HG03060 (cell line): ENCODE data around the gene FSD1.
"Not testable (repeated sequence)": the region's sequence is repeated elsewhere in the genome, so short reads cannot be mapped to it uniquely, and the experiment has no call there.

Experiments
- ATAC-seq: cut with Tn5 transposase; IDR thresholded peaks from one replicate; pipeline ENCODE4 v1.9.1; 2021; ENCODE audit warnings: low read depth, moderate number of reproducible peaks; ENCODE audit not compliant: unreplicated experiment

FSD1 gene

DNA sequence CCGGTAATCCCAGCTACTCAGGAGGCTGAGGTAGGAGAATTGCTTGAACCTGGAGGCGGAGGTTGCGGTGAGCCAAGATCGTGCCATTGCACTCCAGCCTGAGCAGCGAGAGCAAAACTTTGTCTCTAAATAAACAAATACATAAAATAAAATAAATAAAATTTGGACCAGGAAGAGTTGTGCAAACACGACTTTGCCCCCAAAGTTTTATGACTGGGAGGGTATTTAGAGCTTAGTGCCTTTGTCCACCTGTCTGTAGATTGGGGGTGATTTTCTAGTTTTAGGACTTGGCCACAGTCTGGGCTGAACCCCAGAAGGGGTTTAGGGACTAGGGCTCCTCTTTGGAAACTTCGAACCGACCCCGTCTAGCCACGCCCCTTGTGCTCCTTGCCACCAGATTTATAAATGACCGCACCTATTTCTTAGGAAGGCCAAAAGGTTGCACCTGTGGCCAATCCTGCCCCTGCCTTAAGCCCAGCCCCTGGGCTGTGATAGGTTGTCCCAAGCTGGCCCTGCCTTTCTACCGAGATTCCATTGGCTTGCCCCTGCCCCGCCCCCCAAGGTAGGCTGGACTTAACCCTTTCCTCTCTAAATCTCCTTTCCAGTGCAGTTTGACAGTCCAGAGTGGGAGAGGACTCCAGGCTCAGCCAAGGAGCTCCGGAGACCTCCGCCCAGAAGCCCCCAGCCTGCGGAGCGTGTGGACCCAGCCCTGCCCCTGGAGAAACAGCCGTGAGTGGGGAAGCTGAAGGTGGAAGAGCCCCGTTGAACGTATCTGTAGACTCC is 20.0 kb upstream of the FSD1 start:
- ATAC-seq = no peak

DNA sequence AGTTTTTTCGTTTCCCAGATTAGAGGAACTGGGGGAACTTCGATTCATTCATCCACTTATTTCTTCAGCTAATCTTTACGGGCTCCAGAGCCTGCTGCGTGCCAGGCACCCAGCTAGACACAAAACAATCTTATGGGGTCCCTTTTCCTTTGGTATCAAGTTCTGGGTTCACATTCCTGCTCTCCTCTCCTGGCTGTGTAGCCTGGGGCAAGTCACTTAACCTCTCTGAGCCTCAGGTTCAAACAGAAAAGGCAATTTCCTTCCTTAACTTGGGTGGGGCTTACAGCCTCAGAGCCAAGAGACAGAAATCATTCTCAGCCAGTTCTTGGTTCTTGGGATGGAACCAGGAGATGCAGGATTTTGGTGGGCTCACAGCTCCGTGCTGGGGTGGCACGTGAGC is 19.4 kb upstream of the FSD1 start:
- ATAC-seq = no peak

DNA sequence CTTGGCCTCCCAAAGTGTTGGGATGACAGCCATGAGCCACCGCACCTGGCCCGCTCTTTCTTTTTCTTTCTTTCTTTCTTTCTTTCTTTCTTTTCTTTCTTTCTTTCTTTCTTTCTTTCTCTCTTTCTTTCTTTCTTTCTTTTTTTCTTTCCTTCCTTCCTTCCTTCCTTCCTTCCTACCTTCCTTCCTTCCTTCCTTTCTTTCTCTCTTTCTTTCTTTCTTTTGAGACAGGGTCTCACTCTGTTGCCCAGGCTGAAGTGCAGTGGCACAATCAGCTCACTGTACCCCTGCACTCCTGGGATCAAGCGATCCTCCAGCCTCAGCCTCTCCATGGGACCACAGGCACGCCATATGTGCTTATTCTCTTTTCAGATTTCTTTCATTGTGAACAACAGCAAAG is 18.3 kb upstream of the FSD1 start:
- not testable (repeated sequence) for ATAC-seq

DNA sequence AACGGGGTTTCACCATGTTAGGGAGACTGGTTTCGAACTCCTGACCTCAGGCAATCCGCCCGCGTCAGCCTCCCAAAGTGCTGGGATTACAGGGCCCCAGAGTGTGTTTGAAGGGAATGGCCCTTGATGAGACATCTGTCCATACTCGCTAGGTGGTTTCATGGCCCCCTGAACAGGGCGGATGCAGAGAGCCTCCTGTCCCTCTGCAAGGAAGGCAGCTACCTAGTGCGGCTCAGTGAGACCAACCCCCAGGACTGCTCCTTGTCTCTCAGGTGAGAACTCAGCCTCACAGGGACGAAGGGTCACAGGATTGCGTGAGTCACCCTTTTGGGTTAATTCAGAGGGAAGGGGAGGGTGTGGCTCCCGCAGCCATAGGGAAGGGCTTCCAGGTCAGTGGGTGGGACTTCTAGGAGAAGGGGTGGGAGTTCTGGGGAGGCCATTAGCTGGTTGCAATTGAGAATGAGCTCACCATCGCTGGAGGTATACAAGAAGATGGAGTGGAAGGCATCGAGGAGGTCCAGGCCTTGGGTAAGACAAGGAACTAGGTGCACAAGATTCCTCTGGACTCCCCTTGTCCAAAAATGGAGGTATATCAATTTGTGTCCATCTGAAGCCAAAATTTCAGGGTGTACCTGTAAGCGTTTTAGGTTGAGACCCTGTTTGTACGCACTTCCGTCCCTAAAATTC is 16.2 kb upstream of the FSD1 start:
- ATAC-seq = no peak

- no peak for ATAC-seq
Measured at GRCh38 chr19:4291184-4291732, 13.1 kb upstream of the FSD1 start.

DNA sequence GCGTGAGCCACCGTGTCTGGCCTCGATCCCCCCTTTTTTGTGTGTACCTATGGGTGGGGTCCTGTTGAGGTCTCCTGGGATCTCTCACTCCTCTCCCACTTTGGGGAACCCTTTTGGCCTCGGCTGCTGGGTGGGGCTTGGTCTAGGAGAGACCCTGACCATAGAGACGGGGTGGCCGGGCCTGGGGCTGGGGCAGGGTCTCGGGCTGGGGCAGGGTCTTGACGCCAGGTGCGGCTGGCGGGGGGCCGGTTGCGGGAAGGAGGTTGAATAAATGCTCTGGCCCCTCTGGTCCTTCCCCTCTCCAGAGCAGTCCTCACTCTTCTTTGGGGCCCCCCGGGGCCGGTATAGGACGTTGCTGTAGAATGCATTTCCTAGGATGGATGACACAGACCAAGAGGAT is 11.9 kb upstream of the FSD1 start:
- ATAC-seq = no peak

- no peak for ATAC-seq
Measured at GRCh38 chr19:4294389-4294788, 10.0 kb upstream of the FSD1 start.

DNA sequence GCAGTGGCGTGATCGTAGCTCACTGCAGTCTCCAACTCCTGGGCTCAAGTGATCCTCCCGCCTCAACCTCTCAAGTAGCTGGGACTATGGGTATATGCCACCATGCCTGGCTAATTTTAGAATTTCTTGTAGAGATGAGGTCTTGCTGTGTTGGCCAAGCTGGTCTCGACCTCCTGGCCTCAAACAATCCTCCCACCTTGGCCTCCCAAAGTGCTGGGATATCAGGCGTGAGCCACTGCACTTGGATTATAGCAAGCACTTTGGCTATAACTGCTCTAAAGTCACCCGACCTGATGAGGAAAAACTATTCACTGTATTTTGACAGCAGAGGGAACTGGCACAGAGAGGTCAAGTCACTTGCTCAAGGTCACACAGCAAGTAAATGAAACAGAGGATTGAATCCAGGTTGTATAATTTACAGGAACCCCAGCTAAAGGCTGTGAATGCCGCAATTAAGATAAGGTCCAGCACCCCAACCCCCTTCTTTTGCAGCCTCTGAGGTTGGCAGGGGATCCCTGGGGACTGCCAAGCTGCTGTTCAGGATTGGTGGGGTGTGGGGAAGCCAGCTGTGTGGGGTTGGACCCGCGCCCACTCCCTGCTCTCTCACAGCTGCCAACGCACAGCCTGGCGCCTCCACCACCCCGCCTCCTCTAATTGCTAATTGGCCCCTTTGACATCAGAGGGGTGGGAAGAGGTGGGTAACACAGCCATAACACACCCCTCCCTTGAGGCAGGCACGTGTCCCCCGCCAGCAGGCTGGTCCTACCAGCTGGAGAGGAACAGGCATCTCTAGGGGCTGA is 8.2 kb upstream of the FSD1 start:
- no peak for ATAC-seq

DNA sequence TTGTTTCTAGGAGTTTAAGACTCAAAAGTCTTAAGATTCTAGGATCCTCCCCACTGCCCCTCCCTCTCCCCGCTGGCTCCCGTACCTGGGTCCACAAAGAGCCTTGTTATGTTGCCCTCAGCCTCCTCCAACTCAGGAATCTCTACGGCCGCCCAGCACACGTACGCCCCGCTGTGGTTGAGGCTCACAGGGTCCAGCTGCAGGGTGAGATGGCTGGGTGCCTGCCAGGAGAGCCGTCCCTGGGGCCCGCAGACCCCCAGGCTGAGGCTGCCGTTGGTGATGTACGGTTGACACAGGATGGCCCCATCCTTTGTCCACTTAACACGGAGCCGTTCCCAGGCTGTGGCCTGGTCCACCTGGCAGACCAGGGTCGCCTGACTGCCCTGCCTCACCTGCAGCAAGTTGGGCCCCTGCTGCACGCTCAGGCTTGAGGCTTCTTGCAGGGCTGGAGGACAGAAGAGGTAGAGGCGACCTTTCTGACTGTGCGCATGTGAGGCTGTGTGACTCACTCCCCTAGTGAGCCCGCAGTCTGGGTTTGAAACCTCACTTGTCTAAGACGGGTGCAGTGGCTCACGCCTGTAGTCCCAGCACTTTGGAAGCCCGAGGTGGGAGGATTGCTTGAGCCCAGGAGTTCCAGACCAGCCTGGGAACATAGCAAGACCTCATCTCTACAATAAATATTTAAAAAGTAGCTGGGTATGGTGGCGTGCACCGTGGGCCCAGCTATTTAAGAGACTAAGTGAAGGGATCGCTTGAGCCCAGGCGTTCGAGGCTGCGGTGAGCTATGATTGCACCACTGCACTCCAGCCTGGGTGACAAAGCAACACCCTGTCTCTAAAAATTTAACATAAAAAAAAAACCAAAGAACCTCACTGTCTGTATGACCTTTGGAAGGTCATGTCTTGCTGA is 6.2 kb upstream of the FSD1 start:
- no peak for ATAC-seq

DNA sequence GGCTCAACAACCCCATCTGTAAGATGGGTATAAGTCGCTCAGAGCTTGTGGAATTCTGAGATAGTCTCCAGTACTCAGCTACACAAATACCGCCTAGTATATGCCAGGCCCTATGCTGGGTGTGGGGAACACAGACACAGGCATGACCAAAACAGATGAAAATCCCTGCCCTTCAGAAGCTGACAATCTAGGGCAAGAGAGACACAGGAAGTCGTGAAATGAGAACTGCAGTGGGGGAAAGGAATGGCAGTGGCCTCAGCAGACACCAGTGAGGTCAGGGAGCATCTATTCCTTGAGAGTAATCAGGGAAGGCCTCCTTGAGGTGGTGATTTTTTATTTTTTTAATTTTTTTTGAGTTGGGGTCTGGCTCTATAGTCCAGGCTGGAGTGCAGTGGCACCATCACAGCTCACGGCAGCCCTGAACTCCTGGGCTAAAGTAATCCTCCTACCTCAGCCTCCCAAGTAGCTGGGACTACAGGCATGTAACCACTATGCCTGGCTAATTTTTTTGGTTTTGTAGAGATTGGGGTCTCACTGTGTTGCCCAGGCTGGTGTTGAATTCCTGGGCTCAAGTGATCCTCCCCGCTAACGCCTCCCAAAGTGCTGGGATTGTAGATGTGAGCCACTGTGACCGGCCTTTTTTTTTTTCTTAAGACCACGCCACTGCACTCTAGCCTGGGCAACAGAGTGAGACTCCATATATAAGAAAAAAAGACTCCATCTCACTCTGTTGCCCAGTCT is 5.4 kb upstream of the FSD1 start:
- ATAC-seq = no peak

GRCh38 chr19:4300589-4300988 is 3.8 kb upstream of the FSD1 start:
- ATAC-seq = no peak

- no peak for ATAC-seq
Measured at GRCh38 chr19:4301590-4302242, 2.7 kb upstream of the FSD1 start.

DNA sequence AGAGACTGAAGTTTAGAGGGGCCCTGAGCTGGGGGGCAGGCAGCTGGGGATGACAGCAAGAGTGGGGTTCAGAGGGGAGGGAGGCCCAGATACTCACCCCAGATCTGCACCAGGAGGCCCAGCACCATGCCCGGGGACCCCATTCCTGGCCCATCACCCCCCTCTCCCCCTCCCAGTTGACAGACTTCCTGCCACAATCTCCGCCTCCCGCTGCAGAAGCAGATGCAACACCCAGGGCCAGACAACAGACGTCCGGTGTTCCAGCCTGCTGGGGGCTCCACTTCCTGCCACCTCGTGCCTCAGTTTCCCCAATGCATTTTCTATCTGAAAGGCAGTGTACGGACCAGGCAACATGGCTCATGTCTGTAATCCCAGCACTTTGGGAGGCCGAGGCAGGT is 2.2 kb upstream of the FSD1 start, which contains the start of gene TMIGD2:
Gene TMIGD2 (minus strand): TSS at position 147 of the 398 bp plus-strand sequence. CDS start 4 bp downstream, at position 143.
- no peak for ATAC-seq

DNA sequence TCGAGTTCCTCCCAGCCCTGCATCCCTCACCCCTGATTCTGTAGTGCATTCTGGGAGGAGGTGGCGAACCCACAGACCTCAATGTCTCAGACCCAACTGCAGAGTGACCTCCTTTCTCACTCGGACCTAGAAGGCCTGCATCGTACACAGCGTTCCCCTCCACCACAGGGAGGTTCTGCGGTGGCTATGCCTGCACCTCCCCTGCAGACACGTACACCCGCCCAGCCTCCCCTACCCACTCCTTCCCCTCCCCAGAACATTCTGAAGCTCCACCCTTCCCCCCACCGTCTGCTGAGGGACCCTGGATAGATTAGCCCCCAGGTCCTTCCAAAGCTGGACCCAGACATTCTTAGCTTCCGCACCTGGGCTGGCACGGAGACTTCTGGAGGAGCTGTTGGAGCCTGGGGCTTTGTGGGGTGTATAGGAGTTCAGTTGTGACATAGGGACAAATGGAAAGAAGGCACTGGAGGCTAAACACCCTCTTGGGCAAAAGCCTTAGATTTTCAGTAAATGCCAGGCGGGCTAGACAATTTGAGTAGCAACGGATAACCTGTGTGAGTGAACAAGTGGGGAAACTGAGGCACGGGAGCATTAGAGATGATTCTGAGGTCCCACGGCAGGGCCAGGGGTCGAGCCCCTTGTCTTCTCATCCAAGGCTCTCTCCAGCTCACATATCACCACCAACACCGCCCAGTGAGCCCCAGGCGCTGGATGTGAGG is 420 bp upstream of the FSD1 start:
- no peak for ATAC-seq

- ATAC-seq = no peak
Measured at GRCh38 chr19:4305257-4305612, 837 bp downstream of the FSD1 start.

DNA sequence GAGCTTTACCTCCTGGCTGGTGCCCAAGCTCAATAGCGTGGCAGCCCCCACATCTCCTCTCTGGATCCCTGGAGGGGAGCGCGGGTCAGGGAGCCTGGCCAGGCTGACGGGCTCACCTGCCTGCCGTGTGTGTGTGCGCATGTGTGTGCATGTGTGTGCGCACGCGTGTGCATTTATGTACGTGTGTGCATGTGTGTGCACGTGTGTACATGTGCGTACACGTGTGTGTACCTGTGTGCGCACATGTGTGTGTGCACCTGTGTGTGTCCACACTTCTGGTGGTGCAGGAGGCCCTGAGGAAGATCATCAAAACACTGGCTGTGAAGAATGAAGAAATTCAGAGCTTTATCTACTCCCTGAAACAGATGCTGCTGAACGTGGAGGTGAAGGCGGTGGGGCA is 1.3 kb downstream of the FSD1 start:
- no peak for ATAC-seq

DNA sequence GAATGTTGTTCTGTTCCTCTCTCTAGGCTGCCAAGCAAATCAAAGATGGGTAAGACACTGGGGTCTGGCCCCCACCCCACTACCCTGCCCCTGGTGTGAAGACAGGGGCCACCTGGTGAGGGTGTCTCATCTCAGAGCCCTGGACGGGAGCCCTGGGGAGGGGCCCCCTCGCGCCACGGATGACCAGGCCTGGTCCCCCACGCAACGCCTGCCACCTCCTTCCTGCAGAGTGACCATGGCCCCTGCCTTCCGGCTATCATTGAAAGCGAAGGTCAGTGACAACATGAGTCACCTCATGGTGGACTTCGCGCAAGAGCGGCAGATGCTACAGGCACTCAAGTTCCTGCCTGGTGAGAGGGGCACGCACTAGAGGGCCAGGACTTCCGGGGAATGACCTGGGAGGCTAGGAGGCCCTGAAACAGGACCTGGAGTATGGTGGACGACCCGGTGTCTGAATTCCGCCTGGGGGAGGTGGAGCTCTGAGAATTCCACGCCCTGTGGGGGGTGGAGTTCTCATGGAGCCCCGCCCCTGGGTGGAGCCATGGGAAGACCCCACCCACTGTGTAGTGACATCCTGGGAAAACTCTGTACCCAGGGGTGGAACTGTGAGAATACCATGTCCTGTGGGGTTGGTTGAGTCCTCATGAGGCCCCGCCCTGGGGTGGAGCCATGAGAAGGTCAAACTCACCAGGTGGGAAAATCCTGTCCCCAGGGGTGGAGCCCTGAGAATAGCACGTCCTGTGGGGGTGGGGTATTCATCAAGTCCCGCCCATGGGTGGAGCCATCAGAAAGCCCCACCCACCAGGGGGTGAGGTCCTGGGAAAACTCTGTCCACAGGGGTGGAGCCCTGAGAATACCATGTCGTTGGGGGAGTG is 6.1 kb downstream of the FSD1 start:
- no peak for ATAC-seq
